Smooth muscle cell (in vitro differentiated cells): ENCODE measurements around the gene CCDC201. TPM values are rescaled to one million over a fixed set of nuclear protein-coding genes. Genes with fewer than 3 reads are reported as not detected.
"Not testable (repeated sequence)": the region's sequence is repeated elsewhere in the genome, so short reads cannot be mapped to it uniquely, and the experiment has no call there.

ENCODE experiments used
- DNase-seq: peaks from one replicate; lab custom pipeline; 2025; ENCODE audit not compliant: unreplicated experiment; lab: John Stamatoyannopoulos, UW
- H2AFZ ChIP-seq: fragments of 200-600 bp; sonication (generic); 2 replicates; pipeline ENCODE4 v1.6.0; 2016; ENCODE audit warnings: antibody characterized with exemption, low read depth, mild to moderate bottlenecking
- H3F3A ChIP-seq: fragments of 200-600 bp; sonication (generic); 2 replicates; pipeline ENCODE4 v1.6.0; 2017; ENCODE audit warnings: antibody characterized with exemption, low read depth
- H3K27ac ChIP-seq: fragments of 200-600 bp; sonication (generic); 2 replicates; pipeline ENCODE4 v1.5.1; 2016; ENCODE audit warnings: low read depth, mild to moderate bottlenecking
- H3K27me3 ChIP-seq: fragments of 200-600 bp; sonication (generic); 2 replicates; pipeline ENCODE4 v1.6.1; 2016; ENCODE audit warnings: low read depth, mild to moderate bottlenecking
- H3K36me3 ChIP-seq: fragments of 200-600 bp; sonication (generic); 2 replicates; pipeline ENCODE4 v1.5.1; 2016; ENCODE audit warnings: low read depth
- H3K4me1 ChIP-seq: fragments of 200-600 bp; sonication (generic); 2 replicates; pipeline ENCODE4 v1.5.1; 2016; ENCODE audit warnings: low read depth
- H3K4me2 ChIP-seq: fragments of 200-600 bp; sonication (generic); 2 replicates; pipeline ENCODE4 v1.6.0; 2016; ENCODE audit warnings: mild to moderate bottlenecking
- H3K4me3 ChIP-seq: fragments of 200-600 bp; sonication (generic); 2 replicates; pipeline ENCODE4 v1.5.1; 2016; ENCODE audit warnings: mild to moderate bottlenecking
- H3K79me2 ChIP-seq: fragments of 200-600 bp; sonication (generic); 2 replicates; pipeline ENCODE4 v1.6.0; 2016; ENCODE audit warnings: low read depth, mild to moderate bottlenecking
- H3K9ac ChIP-seq: fragments of 200-600 bp; sonication (generic); 2 replicates; pipeline ENCODE4 v1.6.0; 2016; ENCODE audit warnings: low read depth
- H3K9me3 ChIP-seq: fragments of 200-600 bp; sonication (generic); replicated peaks from 2 replicates; pipeline ENCODE4 v1.5.1; 2016; ENCODE audit warnings: low read depth
- H4K20me1 ChIP-seq: fragments of 200-600 bp; sonication (generic); 2 replicates; pipeline ENCODE4 v1.6.0; 2016; ENCODE audit warnings: low read depth
- WGBS: methylation state at CpG from one replicate; pipeline ENCODE4 v1.1.7; 2016; ENCODE audit warnings: low lambda C conversion rate; 5-methylcytosine and 5-hydroxymethylcytosine counted together
- polyA plus RNA-seq: library from polyadenylated mRNA; unstranded; fragments of >200 nt; fragmentation: Nextera tagmentation; extraction: Ambion mirVana; gene quantifications from 2 replicates; pipeline ENCODE4 v1.2.1, GENCODE V29; 2016
- total RNA-seq: library from RNA; depleted of rRNA; stranded (reverse); fragments of >200 nt; gene quantifications from 2 replicates; pipeline ENCODE4 v1.2.3, GENCODE V29; 2014

Gene CCDC201
- total and polyA plus RNA-seq, 2 experiments from 2014 or later, result not detected

- H3K79me2 ChIP-seq, DNase-seq, H3K4me2 ChIP-seq, H3K4me1 ChIP-seq, H3K9ac ChIP-seq, H2AFZ ChIP-seq, H3K27me3 ChIP-seq, H3K36me3 ChIP-seq, H3K4me3 ChIP-seq, H3K27ac ChIP-seq, H4K20me1 ChIP-seq, H3K9me3 ChIP-seq, H3F3A ChIP-seq: not testable (repeated sequence)
- 92% methylated on average over 13 of the region's 13 CpGs for WGBS
These were observed 45.2 kb downstream of the CCDC201 start for GRCh38 chr7:45827731-45828130.

- not testable (repeated sequence) for H4K20me1 ChIP-seq, H3F3A ChIP-seq, H3K79me2 ChIP-seq, H3K9ac ChIP-seq, H3K4me3 ChIP-seq, H2AFZ ChIP-seq, DNase-seq, H3K4me2 ChIP-seq, H3K27ac ChIP-seq, H3K9me3 ChIP-seq, H3K27me3 ChIP-seq, H3K36me3 ChIP-seq, H3K4me1 ChIP-seq
- 86% methylated on average over 3 of the region's 3 CpGs for WGBS
These were observed 46.3 kb downstream of the CCDC201 start for GRCh38 chr7:45826550-45826949.

- not testable (repeated sequence) for H2AFZ ChIP-seq, H3K9me3 ChIP-seq, H4K20me1 ChIP-seq, H3K27ac ChIP-seq, H3K4me3 ChIP-seq, H3K4me1 ChIP-seq, H3K4me2 ChIP-seq, H3F3A ChIP-seq, H3K9ac ChIP-seq, H3K36me3 ChIP-seq, DNase-seq, H3K79me2 ChIP-seq, H3K27me3 ChIP-seq
- 94% methylated on average over 12 of the region's 12 CpGs for WGBS
These were observed 54.1 kb downstream of the CCDC201 start for GRCh38 chr7:45818763-45819162.

GRCh38 chr7:45817913-45818312, 55.0 kb downstream of the CCDC201 start:
- not testable (repeated sequence) for H3K79me2 ChIP-seq, H3K9me3 ChIP-seq, H3F3A ChIP-seq, H3K4me2 ChIP-seq, H4K20me1 ChIP-seq, H3K4me1 ChIP-seq, DNase-seq, H3K9ac ChIP-seq, H2AFZ ChIP-seq, H3K27me3 ChIP-seq, H3K27ac ChIP-seq, H3K36me3 ChIP-seq, H3K4me3 ChIP-seq
- 91% methylated on average over 11 of the region's 12 CpGs for WGBS

- not testable (repeated sequence) for DNase-seq, H3K27me3 ChIP-seq, H4K20me1 ChIP-seq, H3F3A ChIP-seq, H3K4me1 ChIP-seq, H3K9me3 ChIP-seq, H3K79me2 ChIP-seq, H3K4me3 ChIP-seq, H3K27ac ChIP-seq, H2AFZ ChIP-seq, H3K9ac ChIP-seq, H3K4me2 ChIP-seq, H3K36me3 ChIP-seq
- WGBS, result 98% methylated on average over 6 of the region's 8 CpGs
These were observed 55.9 kb downstream of the CCDC201 start for GRCh38 chr7:45817016-45817415.

- H3K27me3 ChIP-seq, DNase-seq, H3K4me2 ChIP-seq, H3F3A ChIP-seq, H3K36me3 ChIP-seq, H3K4me3 ChIP-seq, H3K27ac ChIP-seq, H4K20me1 ChIP-seq, H3K4me1 ChIP-seq, H2AFZ ChIP-seq, H3K9ac ChIP-seq, H3K79me2 ChIP-seq, H3K9me3 ChIP-seq: not testable (repeated sequence)
- 91% methylated on average over 33 of the region's 37 CpGs for WGBS
These were observed 58.4 kb downstream of the CCDC201 start for GRCh38 chr7:45814216-45815118.

- H3F3A ChIP-seq, H3K27me3 ChIP-seq, H3K9ac ChIP-seq, H3K4me2 ChIP-seq, H3K79me2 ChIP-seq, H2AFZ ChIP-seq, H4K20me1 ChIP-seq, H3K27ac ChIP-seq, H3K4me1 ChIP-seq, H3K9me3 ChIP-seq, H3K4me3 ChIP-seq, H3K36me3 ChIP-seq, DNase-seq: not testable (repeated sequence)
- 96% methylated on average over 17 of the region's 18 CpGs for WGBS
These were observed 59.1 kb downstream of the CCDC201 start for GRCh38 chr7:45813771-45814170.
